NOMO-1 treated with dmso at 0.1 percent for 144 hours (cell line): ENCODE measurements around the gene RPS8.
"Not testable (repeated sequence)": the region's sequence is repeated elsewhere in the genome, so short reads cannot be mapped to it uniquely, and the experiment has no call there.

Source experiments
- DNase-seq: peaks from one replicate; lab custom pipeline; 2025; ENCODE audit not compliant: unreplicated experiment; lab: John Stamatoyannopoulos, UW

Gene RPS8

GRCh38 chr1:44775078-44775929, at the start of gene RPS8:
TSS of gene RPS8 (plus strand) at chr1:44775540. CDS start at chr1:44775597, 57 bp downstream.
- peak; percentile 88 for DNase-seq

GRCh38 chr1:44730741-44731512, 44.4 kb upstream of the RPS8 start, which contains the start of gene RNU5D-1:
TSS of gene RNU5D-1 (minus strand) at chr1:44731170.
- DNase-seq = peak; percentile 95

GRCh38 chr1:44733365-44733764, 42.0 kb upstream of the RPS8 start:
- DNase-seq = no peak

- DNase-seq = no peak
Observed at GRCh38 chr1:44733784-44734183, 41.6 kb upstream of the RPS8 start.

- DNase-seq = no peak
Observed at GRCh38 chr1:44735992-44736391, 39.3 kb upstream of the RPS8 start.

- DNase-seq = not testable (repeated sequence)
Observed at GRCh38 chr1:44738953-44739306, 36.4 kb upstream of the RPS8 start.

- DNase-seq = peak; percentile 99
Observed at GRCh38 chr1:44739307-44740178, 35.8 kb upstream of the RPS8 start, which contains the start of gene KIF2C. TSS of gene KIF2C (plus strand) at chr1:44739837. CDS start at chr1:44739933, 96 bp downstream.

GRCh38 chr1:44740179-44740617, 35.1 kb upstream of the RPS8 start:
- no peak for DNase-seq

- DNase-seq = no peak
Observed at GRCh38 chr1:44743211-44743610, 32.1 kb upstream of the RPS8 start.

- DNase-seq = no peak
Observed at GRCh38 chr1:44747878-44748277, 27.5 kb upstream of the RPS8 start.

GRCh38 chr1:44757420-44757819, 17.9 kb upstream of the RPS8 start:
- DNase-seq = no peak

GRCh38 chr1:44759077-44759476, 16.3 kb upstream of the RPS8 start:
- DNase-seq = no peak

- DNase-seq = no peak
Observed at GRCh38 chr1:44760876-44761275, 14.5 kb upstream of the RPS8 start.

GRCh38 chr1:44766421-44766820, 8.9 kb upstream of the RPS8 start:
- not testable (repeated sequence) for DNase-seq

- DNase-seq = peak; percentile 17
Observed at GRCh38 chr1:44775930-44776729, 790 bp downstream of the RPS8 start.

GRCh38 chr1:44776730-44777068, 1.4 kb downstream of the RPS8 start:
- DNase-seq = no peak

GRCh38 chr1:44777547-44777946, 2.2 kb downstream of the RPS8 start:
- DNase-seq = no peak

GRCh38 chr1:44777969-44778635, 2.8 kb downstream of the RPS8 start:
- DNase-seq = no peak

- no peak for DNase-seq
Observed at GRCh38 chr1:44778705-44779576, 3.6 kb downstream of the RPS8 start.
